ENCODE measurements around the gene FAM240B.

FAM240B gene

GRCh38 chr9:38644601-38645000 is 75.3 kb downstream of the FAM240B start:
- Histone ChIP-seq H3K4me3 (ENCODE audit: control insufficient read depth in 1 of 7, extremely low read depth in 1 of 7, insufficient read depth in 4 of 7, low read depth in 2 of 7, low read length in 6 of 7) (no peak overlapping the region), H3K27ac (ENCODE audit: insufficient read depth in 1 of 2, low read depth in 1 of 2, low read length in 2 of 2, poor library complexity in 1 of 2, severe bottlenecking in 2 of 2) (no peak overlapping the region), H3K27me3 (replicated peaks in 2 of 5; ENCODE audit: control insufficient read depth in 4 of 5, insufficient read depth in 5 of 5, low read length in 4 of 5) (peaks cover 0 to 2% (median 0%) of the 10 kb centered on the region in 5 experiments), H3K9me3 (ENCODE audit: control extremely low read depth in 1 of 5, control insufficient read depth in 4 of 5, insufficient read depth in 2 of 5, low read depth in 1 of 5, low read length in 4 of 5) (no peaks in the 10 kb centered on the region), H3K4me1 (ENCODE audit: control extremely low read depth in 1 of 4, control insufficient read depth in 4 of 4, insufficient read depth in 4 of 4, low read length in 3 of 4) (no peaks in the 10 kb centered on the region), H3K36me3 (ENCODE audit: control insufficient read depth in 4 of 4, insufficient read depth in 4 of 4, low read length in 3 of 4) (no peaks in the 10 kb centered on the region)
- no CpG with 5 or more reads among the region's 2 CpGs for WGBS (ENCODE audit: insufficient coverage)
- CTCF ChIA-PET, result interaction anchor here (0.6 kb wide), 1 partner anchor 497 kb away, joined by 3 read pairs; no protein-coding TSS in a partner anchor
- POLR2A ChIA-PET, result no interaction called here
- no peak for DNase-seq

Data from common myeloid progenitor, CD34-positive (primary cell).